Neural cell (in vitro differentiated cells): Measurements from ENCODE around the gene CAMK2A.

ENCODE experiments used
- EP300 ChIP-seq: fragments of 450-650 bp; conservative IDR thresholded peaks from 2 replicates; pipeline ENCODE4 v1.6.1; 2014; ENCODE audit warnings: antibody characterized with exemption, mild to moderate bottlenecking, moderate library complexity; ENCODE audit not compliant: poor library complexity, severe bottlenecking
- RAD21 ChIP-seq: fragments of 450-650 bp; conservative IDR thresholded peaks from 2 replicates; pipeline ENCODE4 v1.6.1; 2014; ENCODE audit warnings: antibody characterized with exemption, mild to moderate bottlenecking, moderate library complexity
- TF ChIP-seq, protein P1 (sequence below): fragments of 450-650 bp; IDR thresholded peaks from 2 replicates; pipeline ENCODE4 v1.5.1; 2014; ENCODE audit warnings: antibody characterized with exemption, mild to moderate bottlenecking, moderate library complexity; ENCODE audit not compliant: poor library complexity, severe bottlenecking

DNA sequence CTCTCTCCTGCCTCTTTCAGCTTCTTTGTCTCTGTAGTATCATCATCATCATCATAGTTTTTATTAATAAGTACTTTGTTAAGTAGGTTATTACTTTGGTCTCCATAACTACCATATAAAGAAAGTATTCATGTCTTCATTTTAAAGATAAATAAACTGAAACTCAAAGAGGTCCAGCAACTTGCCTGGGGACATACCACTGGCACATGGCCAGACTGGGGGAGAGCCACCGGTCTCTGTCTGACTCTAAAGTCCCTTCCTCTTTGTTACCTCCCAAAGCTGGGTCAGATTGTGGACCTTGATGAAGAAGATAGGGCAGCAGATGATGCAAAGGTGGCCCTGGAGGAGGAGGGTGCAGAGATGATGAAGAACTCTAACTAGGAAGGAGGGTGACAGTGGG lies 114.5 kb downstream of the CAMK2A start:
- no peak for TF ChIP-seq EP300
- TF ChIP-seq, protein P1, sequence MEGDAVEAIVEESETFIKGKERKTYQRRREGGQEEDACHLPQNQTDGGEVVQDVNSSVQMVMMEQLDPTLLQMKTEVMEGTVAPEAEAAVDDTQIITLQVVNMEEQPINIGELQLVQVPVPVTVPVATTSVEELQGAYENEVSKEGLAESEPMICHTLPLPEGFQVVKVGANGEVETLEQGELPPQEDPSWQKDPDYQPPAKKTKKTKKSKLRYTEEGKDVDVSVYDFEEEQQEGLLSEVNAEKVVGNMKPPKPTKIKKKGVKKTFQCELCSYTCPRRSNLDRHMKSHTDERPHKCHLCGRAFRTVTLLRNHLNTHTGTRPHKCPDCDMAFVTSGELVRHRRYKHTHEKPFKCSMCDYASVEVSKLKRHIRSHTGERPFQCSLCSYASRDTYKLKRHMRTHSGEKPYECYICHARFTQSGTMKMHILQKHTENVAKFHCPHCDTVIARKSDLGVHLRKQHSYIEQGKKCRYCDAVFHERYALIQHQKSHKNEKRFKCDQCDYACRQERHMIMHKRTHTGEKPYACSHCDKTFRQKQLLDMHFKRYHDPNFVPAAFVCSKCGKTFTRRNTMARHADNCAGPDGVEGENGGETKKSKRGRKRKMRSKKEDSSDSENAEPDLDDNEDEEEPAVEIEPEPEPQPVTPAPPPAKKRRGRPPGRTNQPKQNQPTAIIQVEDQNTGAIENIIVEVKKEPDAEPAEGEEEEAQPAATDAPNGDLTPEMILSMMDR: no peak
- TF ChIP-seq RAD21: no peak
